ENCODE measurements around the gene MAST4. TPM values are rescaled to one million over a fixed set of nuclear protein-coding genes. Genes with fewer than 3 reads are reported as not detected.

MAST4 gene
- total RNA-seq, 1 donor from 2014 or later = 52.6 TPM

GRCh38 chr5:66697796-66698564 is 101.8 kb downstream of the MAST4 start:
- Histone ChIP-seq H3K4me3 (no peak overlapping the region), H3K9me3 (no peaks in the 10 kb centered on the region), H3K36me3 (no peaks in the 10 kb centered on the region), H3K27ac (no peak overlapping the region), H3K4me1 (no peaks in the 10 kb centered on the region), H3K27me3 (no peaks in the 10 kb centered on the region)
- TF ChIP-seq CTCF (IDR thresholded peaks at IDR 0.05) = no peak
- DNase-seq (no peak), ATAC-seq (peak; percentile 14)
- intact Hi-C loops (cut with DNase I) = no loop called here

GRCh38 chr5:66701244-66701643 is 105.1 kb downstream of the MAST4 start:
- intact Hi-C loops (cut with DNase I) = no loop called here
- no peak overlapping the region for H3K4me3 ChIP-seq
- H3K27ac ChIP-seq = no peak overlapping the region
- DNase-seq (no peak), ATAC-seq (no peak)
- H3K36me3 ChIP-seq = no peaks in the 10 kb centered on the region
- no peaks in the 10 kb centered on the region for H3K27me3 ChIP-seq
- H3K9me3 ChIP-seq = no peaks in the 10 kb centered on the region
- peaks cover 12% of the 10 kb centered on the region for H3K4me1 ChIP-seq
- no peak for TF ChIP-seq CTCF (IDR thresholded peaks at IDR 0.05)

- TF ChIP-seq CTCF (IDR thresholded peaks at IDR 0.05) = no peak
- no peak overlapping the region for H3K4me3 ChIP-seq
- H3K36me3 ChIP-seq = no peaks in the 10 kb centered on the region
- H3K27ac ChIP-seq = no peak overlapping the region
- H3K9me3 ChIP-seq = no peaks in the 10 kb centered on the region
- DNase-seq (no peak), ATAC-seq (no peak)
- intact Hi-C loops (cut with DNase I) = no loop called here
- peaks cover 12% of the 10 kb centered on the region for H3K4me1 ChIP-seq
- H3K27me3 ChIP-seq = no peaks in the 10 kb centered on the region
Measured at GRCh38 chr5:66702426-66702825, 106.2 kb downstream of the MAST4 start.

- H3K27me3 ChIP-seq = no peaks in the 10 kb centered on the region
- no peak overlapping the region for H3K4me3 ChIP-seq
- DNase-seq (no peak), ATAC-seq (no peak)
- intact Hi-C loops (cut with DNase I) = no loop called here
- no peak for TF ChIP-seq CTCF (IDR thresholded peaks at IDR 0.05)
- H3K9me3 ChIP-seq = no peaks in the 10 kb centered on the region
- H3K4me1 ChIP-seq = peaks cover 12% of the 10 kb centered on the region
- H3K36me3 ChIP-seq = no peaks in the 10 kb centered on the region
- no peak overlapping the region for H3K27ac ChIP-seq
Measured at GRCh38 chr5:66704790-66705425, 108.7 kb downstream of the MAST4 start.

GRCh38 chr5:66708368-66708767 is 112.2 kb downstream of the MAST4 start:
- ATAC-seq (no peak), DNase-seq (no peak)
- no peaks in the 10 kb centered on the region for H3K27me3 ChIP-seq
- no peak overlapping the region for H3K27ac ChIP-seq
- no peak overlapping the region for H3K4me3 ChIP-seq
- peaks cover 12% of the 10 kb centered on the region for H3K4me1 ChIP-seq
- intact Hi-C loops (cut with DNase I) = no loop called here
- no peak for TF ChIP-seq CTCF (IDR thresholded peaks at IDR 0.05)
- H3K36me3 ChIP-seq = no peaks in the 10 kb centered on the region
- H3K9me3 ChIP-seq = peaks cover 7% of the 10 kb centered on the region
